Fibroblast of lung (primary cell): ENCODE data around the gene OST4. TPM values are rescaled to one million over a fixed set of nuclear protein-coding genes. Genes with fewer than 3 reads are reported as not detected.

ENCODE experiments used
- DNase-seq, 2 donors: peaks; one replicate each; pipeline versions ENCODE4 v3.0.0 to v3.0.0-alpha.2; 2010; ENCODE audit warnings: low read depth in 2 of 2
- H2AFZ ChIP-seq: 2 replicates; pipeline ENCODE4 v1.5.1; 2012; ENCODE audit warnings: low read length, control low read depth, inconsistent platforms
- H3K27ac ChIP-seq: 2 replicates; pipeline ENCODE4 v1.5.1; 2011; ENCODE audit warnings: low read length, control low read depth; ENCODE audit not compliant: insufficient read depth
- H3K27me3 ChIP-seq: 2 replicates; pipeline ENCODE4 v1.5.1; 2011; ENCODE audit warnings: mild to moderate bottlenecking, low read length; ENCODE audit not compliant: control insufficient read depth, insufficient read depth
- H3K36me3 ChIP-seq: 2 replicates; pipeline ENCODE4 v1.5.1; 2011; ENCODE audit warnings: low read length; ENCODE audit not compliant: control insufficient read depth, insufficient read depth
- H3K4me1 ChIP-seq: 2 replicates; pipeline ENCODE4 v1.5.1; 2011; ENCODE audit warnings: low read length; ENCODE audit not compliant: control insufficient read depth, insufficient read depth; ENCODE audit errors: extremely low read depth
- H3K4me2 ChIP-seq: 2 replicates; pipeline ENCODE4 v1.5.1; 2011; ENCODE audit warnings: low read length, control low read depth; ENCODE audit not compliant: insufficient read depth; ENCODE audit errors: extremely low read depth
- H3K4me3 ChIP-seq, 4 experiments: fragments of 200-600 bp in 1 of 4; sonication (generic) in 1 of 4; replicated peaks in 1 of 4; 2 replicates each; pipeline ENCODE4 v1.5.1; 2011 to 2016; ENCODE audit warnings: low read length in 4 of 4, low read depth in 3 of 4, mild to moderate bottlenecking in 3 of 4, control low read depth in 2 of 4, inconsistent platforms in 1 of 4, mixed read lengths in 1 of 4; ENCODE audit not compliant: insufficient read depth in 1 of 4; ENCODE audit errors: control extremely low read depth in 1 of 4
- H3K79me2 ChIP-seq: 2 replicates; pipeline ENCODE4 v1.5.1; 2012; ENCODE audit warnings: mild to moderate bottlenecking, low read length, inconsistent platforms; ENCODE audit not compliant: control insufficient read depth, insufficient read depth
- H3K9ac ChIP-seq: 2 replicates; pipeline ENCODE4 v1.5.1; 2011; ENCODE audit warnings: mild to moderate bottlenecking, low read length, control low read depth; ENCODE audit not compliant: insufficient read depth
- H3K9me3 ChIP-seq: 2 replicates; pipeline ENCODE4 v1.5.1; 2012; ENCODE audit warnings: low read depth, low read length; ENCODE audit not compliant: control insufficient read depth, insufficient read depth
- H4K20me1 ChIP-seq: 2 replicates; pipeline ENCODE4 v1.5.1; 2011; ENCODE audit warnings: low read length; ENCODE audit not compliant: control insufficient read depth, insufficient read depth; ENCODE audit errors: extremely low read depth
- EZH2 ChIP-seq: IDR thresholded peaks from 2 replicates; pipeline ENCODE4 v1.5.1; 2012; ENCODE audit warnings: low read length, control low read depth, mild to moderate bottlenecking; ENCODE audit errors: missing control alignments
- polyA plus RNA-seq, 2 donors: library from polyadenylated mRNA; depleted of rRNA in 1 of 2; stranded (reverse) in 1 of 2; unstranded in 1 of 2; fragments of >200 nt; gene quantifications; 2 replicates each; pipeline ENCODE4 v1.2.1, GENCODE V29; 2011 to 2012; ENCODE audit warnings: missing spikeins in 1 of 2
- total RNA-seq: library from RNA; depleted of rRNA; stranded (reverse); fragments of >200 nt; gene quantifications from 2 replicates; pipeline ENCODE4 v1.2.1, GENCODE V29; 2014
- TF ChIP-seq, protein P1 (sequence below), 2 donors: IDR thresholded peaks in 1 of 2; conservative IDR thresholded peaks in 1 of 2; 1 replicate in 1 of 2; 2 replicates in 1 of 2; pipeline ENCODE4 v1.5.1; 2011 to 2012; ENCODE audit warnings: low read length in 2 of 2, control low read depth in 1 of 2, inconsistent platforms in 1 of 2, low read depth in 1 of 2, mild to moderate bottlenecking in 1 of 2

The OST4 gene
- total and polyA plus RNA-seq, 2 donors (not counting 1 experiment from before 2014, with no cell fraction given): 479 to 1,054 TPM

DNA sequence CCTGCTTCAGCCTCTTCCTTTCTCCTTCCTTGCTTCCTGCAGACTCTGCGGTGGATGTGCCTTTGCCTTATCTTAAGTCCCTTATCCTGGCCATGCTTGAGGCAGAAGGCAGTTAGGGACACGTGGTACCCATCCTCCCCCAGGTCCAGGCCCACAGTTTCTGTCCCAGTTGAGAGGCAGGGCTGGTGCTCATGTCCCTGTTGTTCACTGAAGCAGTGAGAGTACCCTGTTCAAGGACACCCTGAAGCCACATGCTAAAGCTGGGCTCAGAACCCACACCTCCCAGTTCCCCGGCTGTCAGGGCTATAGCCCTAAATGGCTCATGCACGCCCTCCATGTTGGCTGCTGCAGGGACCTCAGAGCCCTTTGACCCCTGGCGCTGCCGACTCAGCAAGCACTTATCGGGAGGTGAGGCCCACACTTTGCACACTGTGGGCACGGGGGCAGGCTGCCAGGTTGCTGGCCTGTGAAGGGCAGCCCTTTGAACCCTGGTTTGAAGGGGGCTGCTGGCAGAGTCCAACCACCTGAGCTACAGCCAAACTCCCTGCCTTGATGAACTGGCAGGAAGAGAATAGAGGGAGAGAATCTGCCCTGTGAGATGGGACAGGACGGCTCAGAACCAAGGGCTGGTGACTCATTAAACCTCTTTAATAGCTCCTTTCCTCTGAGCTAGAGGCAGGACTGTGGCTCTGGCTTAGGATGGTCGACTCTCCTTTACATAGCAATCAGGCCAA is 21.4 kb upstream of the OST4 start:
- DNase-seq: no peak
- TF ChIP-seq, protein P1, sequence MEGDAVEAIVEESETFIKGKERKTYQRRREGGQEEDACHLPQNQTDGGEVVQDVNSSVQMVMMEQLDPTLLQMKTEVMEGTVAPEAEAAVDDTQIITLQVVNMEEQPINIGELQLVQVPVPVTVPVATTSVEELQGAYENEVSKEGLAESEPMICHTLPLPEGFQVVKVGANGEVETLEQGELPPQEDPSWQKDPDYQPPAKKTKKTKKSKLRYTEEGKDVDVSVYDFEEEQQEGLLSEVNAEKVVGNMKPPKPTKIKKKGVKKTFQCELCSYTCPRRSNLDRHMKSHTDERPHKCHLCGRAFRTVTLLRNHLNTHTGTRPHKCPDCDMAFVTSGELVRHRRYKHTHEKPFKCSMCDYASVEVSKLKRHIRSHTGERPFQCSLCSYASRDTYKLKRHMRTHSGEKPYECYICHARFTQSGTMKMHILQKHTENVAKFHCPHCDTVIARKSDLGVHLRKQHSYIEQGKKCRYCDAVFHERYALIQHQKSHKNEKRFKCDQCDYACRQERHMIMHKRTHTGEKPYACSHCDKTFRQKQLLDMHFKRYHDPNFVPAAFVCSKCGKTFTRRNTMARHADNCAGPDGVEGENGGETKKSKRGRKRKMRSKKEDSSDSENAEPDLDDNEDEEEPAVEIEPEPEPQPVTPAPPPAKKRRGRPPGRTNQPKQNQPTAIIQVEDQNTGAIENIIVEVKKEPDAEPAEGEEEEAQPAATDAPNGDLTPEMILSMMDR (conservative IDR thresholded peaks at IDR 0.05 in 1 of 2, IDR thresholded peaks at IDR 0.05 in 1 of 2; ENCODE audit: low read depth in 1 of 2, low read length in 2 of 2): no peak
- TF ChIP-seq EZH2: no peak
- no peaks in the 10 kb centered on the region for H3K9me3 ChIP-seq

DNA sequence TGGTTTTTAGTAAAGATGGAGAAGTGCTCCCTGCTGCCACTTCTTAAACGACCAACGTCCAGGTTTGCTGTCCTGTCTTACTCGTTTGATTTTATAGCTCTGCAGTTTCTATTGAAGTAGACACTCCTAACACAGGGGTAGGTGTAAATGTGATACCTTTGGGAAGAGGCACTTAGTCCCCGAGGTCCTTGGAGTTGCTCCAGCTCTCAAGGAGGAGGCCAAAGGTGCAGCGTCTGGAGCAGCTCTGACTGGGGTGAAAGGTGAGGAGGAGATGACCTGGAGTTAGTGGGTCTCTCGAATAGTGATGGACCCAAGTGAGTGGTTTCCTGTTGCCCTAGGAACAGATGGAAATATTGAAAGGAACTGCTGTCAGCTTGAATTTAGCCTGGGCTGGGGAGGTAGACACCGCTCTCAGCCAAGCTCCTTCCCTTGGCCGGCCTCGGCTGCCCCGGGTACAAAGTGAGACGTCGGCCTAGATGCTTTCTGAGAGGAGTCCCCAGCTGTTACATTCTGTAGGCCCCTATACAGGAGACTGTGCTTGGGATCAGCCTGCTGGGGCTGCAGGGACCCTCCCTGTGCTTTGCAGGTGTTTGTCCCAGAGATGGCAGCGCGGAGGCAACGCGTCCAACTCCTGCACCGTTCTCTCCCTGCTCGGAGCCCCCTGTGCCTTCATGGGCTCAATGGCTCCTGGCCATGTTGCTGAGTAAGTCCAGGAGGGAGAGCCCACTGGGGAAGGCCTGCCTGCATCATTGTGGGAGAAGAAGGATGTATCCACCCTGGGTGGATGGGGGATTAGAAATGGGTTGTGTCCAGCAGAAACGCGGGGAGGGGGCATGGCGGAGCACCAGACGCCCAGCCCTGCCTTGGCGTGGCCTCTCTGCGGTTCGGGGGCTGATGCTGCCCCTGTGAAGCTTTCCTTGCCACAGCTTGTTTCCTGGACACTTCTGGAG is 20.6 kb upstream of the OST4 start:
- H3K4me1 ChIP-seq: no peaks in the 10 kb centered on the region
- no peak for DNase-seq
- TF ChIP-seq, protein P1 (conservative IDR thresholded peaks at IDR 0.05 in 1 of 2, IDR thresholded peaks at IDR 0.05 in 1 of 2; ENCODE audit: low read depth in 1 of 2, low read length in 2 of 2): no peak
- TF ChIP-seq EZH2: no peak
- H3K36me3 ChIP-seq: no peaks in the 10 kb centered on the region
- no peaks in the 10 kb centered on the region for H3K9me3 ChIP-seq
- H3K27me3 ChIP-seq: no peaks in the 10 kb centered on the region
- no peak overlapping the region for H2AFZ ChIP-seq
- H4K20me1 ChIP-seq: no peaks in the 10 kb centered on the region
- no peak overlapping the region for H3K27ac ChIP-seq
- H3K4me2 ChIP-seq: no peak overlapping the region
- no peaks in the 10 kb centered on the region for H3K79me2 ChIP-seq
- no peak overlapping the region for H3K9ac ChIP-seq
- H3K4me3 ChIP-seq: no peak overlapping the region

More for the DNA sequence above, 21.4 kb upstream of the OST4 start:
- Histone ChIP-seq H3K79me2 (no peaks in the 10 kb centered on the region), H3K4me3 (no peak overlapping the region), H3K27me3 (no peaks in the 10 kb centered on the region), H3K9ac (no peak overlapping the region), H3K36me3 (no peaks in the 10 kb centered on the region), H2AFZ (no peak overlapping the region), H4K20me1 (no peaks in the 10 kb centered on the region), H3K4me2 (no peak overlapping the region), H3K4me1 (no peaks in the 10 kb centered on the region), H3K27ac (no peak overlapping the region)
